Liver (tissue), 9 donors: ENCODE measurements around the gene ANTXR1. TPM values are rescaled to one million over a fixed set of nuclear protein-coding genes. Genes with fewer than 3 reads are reported as not detected.

ENCODE experiments used
- DNase-seq: peaks from one replicate; pipeline ENCODE4 v3.0.0-alpha.2; 2017; ENCODE audit warnings: low spot score
- H3K27ac ChIP-seq, 2 donors: one replicate each; pipeline ENCODE4 v1.7.0; 2013; ENCODE audit warnings: inconsistent platforms in 2 of 2, low read length in 2 of 2, control low read depth in 1 of 2, low read depth in 1 of 2, mild to moderate bottlenecking in 1 of 2
- H3K27me3 ChIP-seq, 4 donors: one replicate each; pipeline versions ENCODE4 v1.6.1 to v1.7.0; 2013; ENCODE audit warnings: low read length in 3 of 4, inconsistent platforms in 1 of 4, mild to moderate bottlenecking in 1 of 4, moderate library complexity in 1 of 4; ENCODE audit not compliant: control insufficient read depth in 4 of 4, insufficient read depth in 4 of 4
- H3K36me3 ChIP-seq, 4 donors: one replicate each; pipeline versions ENCODE4 v1.6.1 to v1.7.0; 2013; ENCODE audit warnings: low read length in 3 of 4, mild to moderate bottlenecking in 3 of 4, low read depth in 1 of 4, moderate library complexity in 1 of 4; ENCODE audit not compliant: control insufficient read depth in 4 of 4, insufficient read depth in 3 of 4
- H3K4me1 ChIP-seq, 4 donors: one replicate each; pipeline versions ENCODE4 v1.6.1 to v1.7.0; 2013; ENCODE audit warnings: low read length in 3 of 4, mild to moderate bottlenecking in 3 of 4, moderate library complexity in 1 of 4; ENCODE audit not compliant: control insufficient read depth in 4 of 4, insufficient read depth in 4 of 4
- H3K4me3 ChIP-seq, 3 donors: one replicate each; pipeline versions ENCODE4 v1.6.1 to v1.7.0; 2013; ENCODE audit warnings: low read length in 3 of 3, control low read depth in 1 of 3, low read depth in 1 of 3, mild to moderate bottlenecking in 1 of 3
- H3K9ac ChIP-seq, 2 donors: one replicate each; pipeline ENCODE4 v1.7.0; 2013; ENCODE audit warnings: low read length in 2 of 2, mild to moderate bottlenecking in 2 of 2, moderate library complexity in 2 of 2, control low read depth in 1 of 2, low read depth in 1 of 2
- H3K9me3 ChIP-seq, 4 donors: one replicate each; pipeline versions ENCODE4 v1.6.1 to v1.7.0; 2013; ENCODE audit warnings: low read length in 3 of 4; ENCODE audit not compliant: control insufficient read depth in 4 of 4
- EGR1 ChIP-seq, 2 donors: IDR thresholded peaks; 2 replicates each; pipeline ENCODE4 v1.6.1; 2016 to 2018; ENCODE audit warnings: antibody characterized with exemption in 2 of 2, low read depth in 2 of 2
- FOXA1 ChIP-seq: IDR thresholded peaks from 2 replicates; pipeline ENCODE4 v1.6.1; 2016; ENCODE audit warnings: antibody characterized with exemption
- FOXA2 ChIP-seq: IDR thresholded peaks from 2 replicates; pipeline ENCODE4 v1.6.1; 2016; ENCODE audit warnings: antibody characterized with exemption
- GABPA ChIP-seq, 2 donors: IDR thresholded peaks in 1 of 2; conservative IDR thresholded peaks in 1 of 2; 2 replicates each; pipeline ENCODE4 v1.6.1; 2016; ENCODE audit warnings: antibody characterized with exemption in 2 of 2, mild to moderate bottlenecking in 1 of 2, moderate library complexity in 1 of 2
- HNF4A ChIP-seq, 2 donors: conservative IDR thresholded peaks; 2 replicates each; pipeline ENCODE4 v1.6.1; 2016; ENCODE audit warnings: antibody characterized with exemption in 2 of 2, mild to moderate bottlenecking in 2 of 2
- HNF4G ChIP-seq: IDR thresholded peaks from 2 replicates; pipeline ENCODE4 v1.6.1; 2016; ENCODE audit warnings: antibody characterized with exemption
- JUND ChIP-seq, 2 donors: IDR thresholded peaks; 2 replicates each; pipeline ENCODE4 v1.6.1; 2016; ENCODE audit warnings: antibody characterized with exemption in 2 of 2
- NR2F2 ChIP-seq: IDR thresholded peaks from 2 replicates; pipeline ENCODE4 v1.6.1; 2016; ENCODE audit warnings: antibody characterized with exemption
- RAD21 ChIP-seq, 2 donors: IDR thresholded peaks; 2 replicates each; pipeline ENCODE4 v1.6.1; 2016; ENCODE audit warnings: antibody characterized with exemption in 2 of 2, mild to moderate bottlenecking in 2 of 2
- RXRA ChIP-seq, 2 donors: IDR thresholded peaks; 2 replicates each; pipeline ENCODE4 v1.6.1; 2017 to 2018; ENCODE audit warnings: antibody characterized with exemption in 2 of 2, mild to moderate bottlenecking in 1 of 2
- TAF1 ChIP-seq: conservative IDR thresholded peaks from 2 replicates; pipeline ENCODE4 v1.6.1; 2016; ENCODE audit warnings: antibody characterized with exemption, mild to moderate bottlenecking
- YY1 ChIP-seq: IDR thresholded peaks from 2 replicates; pipeline ENCODE4 v1.6.1; 2016; ENCODE audit warnings: antibody characterized with exemption, mild to moderate bottlenecking
- WGBS: extraction: QIAGEN DNeasy Blood & Tissue Kit; methylation state at CpG from one replicate; pipeline ENCODE4 v1.1.7; 2013; 5-methylcytosine and 5-hydroxymethylcytosine counted together
- polyA plus RNA-seq, 2 donors: library from polyadenylated mRNA; stranded (reverse) in 1 of 2; unstranded in 1 of 2; fragments of 200-250 nt in 1 of 2; fragments of >200 nt in 1 of 2; fragmentation: Nextera tagmentation in 1 of 2; extraction: Ambion mirVana in 1 of 2; gene quantifications; one replicate each; pipeline versions ENCODE4 v1.2.1 to v1.2.3, GENCODE V29; 2013 to 2015
- total RNA-seq, 2 donors: library from RNA; depleted of rRNA; stranded (reverse); fragments of >200 nt; gene quantifications; one replicate each; pipeline ENCODE4 v1.2.3, GENCODE V29; 2014
- TF ChIP-seq, protein P1 (sequence below): IDR thresholded peaks from 2 replicates; pipeline ENCODE4 v1.6.1; 2016; ENCODE audit warnings: antibody characterized with exemption
- TF ChIP-seq, protein P2 (sequence below): fragments of 150-350 bp; IDR thresholded peaks from 2 replicates; pipeline ENCODE4 v1.5.1; 2017; ENCODE audit warnings: improper control_type of control experiment, low read depth, low read length; ENCODE audit not compliant: missing input control
- TF ChIP-seq, protein P3 (sequence below): IDR thresholded peaks from 2 replicates; pipeline ENCODE4 v1.6.1; 2016; ENCODE audit warnings: antibody characterized with exemption
- TF ChIP-seq, protein P4 (sequence below): IDR thresholded peaks from 2 replicates; pipeline ENCODE4 v1.6.1; 2016; ENCODE audit warnings: antibody characterized with exemption
- donor health status: healthy.
- donor health status: healthy.
- donor health status: healthy.
- donor health status: healthy.
- donor health status: healthy.

Gene ANTXR1
- total and polyA plus RNA-seq, 4 donors = 0.60 to 3.6 (median 1.8) TPM

DNA sequence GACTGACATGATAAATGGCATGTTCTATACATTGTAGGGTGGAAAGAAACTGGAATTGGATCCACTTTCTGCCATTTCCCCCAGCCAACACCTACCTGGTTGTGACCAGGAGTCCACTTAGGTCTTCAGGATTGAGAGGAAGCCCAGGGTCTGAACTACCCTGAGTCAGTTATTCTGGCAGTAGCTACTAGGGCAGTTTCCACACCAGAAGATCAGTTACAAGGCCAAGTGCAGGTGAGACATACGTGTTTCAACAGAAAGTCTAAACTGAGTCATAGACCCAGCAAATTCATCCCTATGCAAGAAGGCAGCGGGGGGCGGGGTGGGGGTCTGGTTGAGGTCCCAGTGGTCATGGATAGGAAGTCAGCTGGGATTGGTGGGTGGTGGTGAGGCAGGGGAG is 21.9 kb downstream of the ANTXR1 start:
- TF ChIP-seq FOXA1 = no peak
- TF ChIP-seq FOXA2 = no peak
- TF ChIP-seq, protein P1, sequence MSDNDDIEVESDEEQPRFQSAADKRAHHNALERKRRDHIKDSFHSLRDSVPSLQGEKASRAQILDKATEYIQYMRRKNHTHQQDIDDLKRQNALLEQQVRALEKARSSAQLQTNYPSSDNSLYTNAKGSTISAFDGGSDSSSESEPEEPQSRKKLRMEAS = no peak
- Histone ChIP-seq H3K9ac (no peak overlapping the region), H3K27ac (no peak overlapping the region), H3K27me3 (no peaks in the 10 kb centered on the region), H3K9me3 (no peaks in the 10 kb centered on the region), H3K4me3 (no peak overlapping the region), H3K36me3 (no peaks in the 10 kb centered on the region), H3K4me1 (no peaks in the 10 kb centered on the region)
- no peak for DNase-seq
- WGBS = 86% methylated on average over 3 of the region's 3 CpGs

DNA sequence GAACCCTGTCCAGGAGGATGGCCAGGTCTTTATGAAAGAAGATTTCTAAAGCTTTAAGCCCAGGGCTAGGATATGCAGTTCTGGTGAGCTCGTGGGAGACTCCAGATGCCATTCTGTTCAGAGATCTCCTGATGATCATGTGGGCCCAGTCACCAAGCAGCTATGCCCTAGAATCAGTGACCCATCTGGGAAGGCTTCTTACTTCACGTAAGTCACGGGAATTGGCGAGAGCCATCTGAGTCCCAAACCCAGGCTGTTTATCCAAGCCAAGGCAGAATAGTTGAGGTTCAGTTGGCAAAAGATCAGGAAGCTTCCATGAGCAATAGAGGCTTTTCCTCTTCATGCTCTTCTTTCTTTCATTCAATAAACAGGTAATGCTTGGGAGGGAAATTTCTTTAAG is 23.9 kb downstream of the ANTXR1 start:
- Histone ChIP-seq H3K4me3 (no peak overlapping the region), H3K9me3 (no peaks in the 10 kb centered on the region), H3K27ac (no peak overlapping the region), H3K27me3 (no peaks in the 10 kb centered on the region), H3K9ac (no peak overlapping the region), H3K4me1 (no peaks in the 10 kb centered on the region), H3K36me3 (no peaks in the 10 kb centered on the region)
- no peak for DNase-seq
- WGBS = 94% methylated on average over 4 of the region's 4 CpGs
- no peak for TF ChIP-seq HNF4G
- no peak for TF ChIP-seq NR2F2
- TF ChIP-seq, protein P2, sequence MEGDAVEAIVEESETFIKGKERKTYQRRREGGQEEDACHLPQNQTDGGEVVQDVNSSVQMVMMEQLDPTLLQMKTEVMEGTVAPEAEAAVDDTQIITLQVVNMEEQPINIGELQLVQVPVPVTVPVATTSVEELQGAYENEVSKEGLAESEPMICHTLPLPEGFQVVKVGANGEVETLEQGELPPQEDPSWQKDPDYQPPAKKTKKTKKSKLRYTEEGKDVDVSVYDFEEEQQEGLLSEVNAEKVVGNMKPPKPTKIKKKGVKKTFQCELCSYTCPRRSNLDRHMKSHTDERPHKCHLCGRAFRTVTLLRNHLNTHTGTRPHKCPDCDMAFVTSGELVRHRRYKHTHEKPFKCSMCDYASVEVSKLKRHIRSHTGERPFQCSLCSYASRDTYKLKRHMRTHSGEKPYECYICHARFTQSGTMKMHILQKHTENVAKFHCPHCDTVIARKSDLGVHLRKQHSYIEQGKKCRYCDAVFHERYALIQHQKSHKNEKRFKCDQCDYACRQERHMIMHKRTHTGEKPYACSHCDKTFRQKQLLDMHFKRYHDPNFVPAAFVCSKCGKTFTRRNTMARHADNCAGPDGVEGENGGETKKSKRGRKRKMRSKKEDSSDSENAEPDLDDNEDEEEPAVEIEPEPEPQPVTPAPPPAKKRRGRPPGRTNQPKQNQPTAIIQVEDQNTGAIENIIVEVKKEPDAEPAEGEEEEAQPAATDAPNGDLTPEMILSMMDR = no peak
- TF ChIP-seq JUND (IDR thresholded peaks at IDR 0.05) = no peak

DNA sequence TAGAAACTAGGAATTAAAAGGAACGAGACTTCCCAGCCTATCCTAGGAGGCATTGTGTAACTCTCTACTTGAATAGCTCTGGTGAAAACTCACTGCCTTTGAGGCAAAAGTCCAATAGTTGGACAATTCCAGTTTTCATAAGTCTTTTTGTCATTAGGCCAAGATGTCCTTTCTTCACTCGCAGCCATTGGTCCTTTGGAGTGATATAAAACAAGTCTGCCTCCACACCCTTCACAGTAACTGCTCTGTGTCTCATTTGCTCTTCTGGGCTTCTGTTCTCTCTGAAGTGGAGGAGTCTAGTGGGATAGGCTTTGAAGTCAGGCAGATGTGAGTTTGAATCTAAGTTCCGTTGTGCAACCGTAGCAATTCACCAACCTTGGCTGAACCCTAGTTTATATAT is 28.2 kb downstream of the ANTXR1 start:
- no peak for DNase-seq
- H3K4me3 ChIP-seq = no peak overlapping the region
- H3K4me1 ChIP-seq = no peaks in the 10 kb centered on the region
- 88% methylated on average over 4 of the region's 4 CpGs for WGBS
- H3K27ac ChIP-seq = no peak overlapping the region
- TF ChIP-seq EGR1 (IDR thresholded peaks at IDR 0.05; ENCODE audit: low read depth in 2 of 2) = no peak
- no peak for TF ChIP-seq RXRA (IDR thresholded peaks at IDR 0.05)
- TF ChIP-seq TAF1 = no peak
- no peak for TF ChIP-seq HNF4G
- TF ChIP-seq NR2F2 = no peak
- TF ChIP-seq, protein P3, sequence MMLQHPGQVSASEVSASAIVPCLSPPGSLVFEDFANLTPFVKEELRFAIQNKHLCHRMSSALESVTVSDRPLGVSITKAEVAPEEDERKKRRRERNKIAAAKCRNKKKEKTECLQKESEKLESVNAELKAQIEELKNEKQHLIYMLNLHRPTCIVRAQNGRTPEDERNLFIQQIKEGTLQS = no peak
- TF ChIP-seq, protein P1 = no peak
- no peak for TF ChIP-seq GABPA (IDR thresholded peaks at IDR 0.05 in 1 of 2, conservative IDR thresholded peaks at IDR 0.05 in 1 of 2)
- TF ChIP-seq FOXA2 = no peak
- TF ChIP-seq, protein P4, sequence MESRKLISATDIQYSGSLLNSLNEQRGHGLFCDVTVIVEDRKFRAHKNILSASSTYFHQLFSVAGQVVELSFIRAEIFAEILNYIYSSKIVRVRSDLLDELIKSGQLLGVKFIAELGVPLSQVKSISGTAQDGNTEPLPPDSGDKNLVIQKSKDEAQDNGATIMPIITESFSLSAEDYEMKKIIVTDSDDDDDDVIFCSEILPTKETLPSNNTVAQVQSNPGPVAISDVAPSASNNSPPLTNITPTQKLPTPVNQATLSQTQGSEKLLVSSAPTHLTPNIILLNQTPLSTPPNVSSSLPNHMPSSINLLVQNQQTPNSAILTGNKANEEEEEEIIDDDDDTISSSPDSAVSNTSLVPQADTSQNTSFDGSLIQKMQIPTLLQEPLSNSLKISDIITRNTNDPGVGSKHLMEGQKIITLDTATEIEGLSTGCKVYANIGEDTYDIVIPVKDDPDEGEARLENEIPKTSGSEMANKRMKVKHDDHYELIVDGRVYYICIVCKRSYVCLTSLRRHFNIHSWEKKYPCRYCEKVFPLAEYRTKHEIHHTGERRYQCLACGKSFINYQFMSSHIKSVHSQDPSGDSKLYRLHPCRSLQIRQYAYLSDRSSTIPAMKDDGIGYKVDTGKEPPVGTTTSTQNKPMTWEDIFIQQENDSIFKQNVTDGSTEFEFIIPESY = no peak
- TF ChIP-seq RAD21 (IDR thresholded peaks at IDR 0.05) = no peak
- no peak for TF ChIP-seq HNF4A (conservative IDR thresholded peaks at IDR 0.05)
- TF ChIP-seq YY1 = no peak
- no peaks in the 10 kb centered on the region for H3K36me3 ChIP-seq
- no peak overlapping the region for H3K9ac ChIP-seq
- no peaks in the 10 kb centered on the region for H3K27me3 ChIP-seq
- H3K9me3 ChIP-seq = no peaks in the 10 kb centered on the region
